Glomerular visceral epithelial cell (primary cell): ENCODE data around the gene AOAH.

Experiments
- DNase-seq: peaks from one replicate; pipeline ENCODE4 v3.0.0-alpha.2; 2016; ENCODE audit errors: extremely low spot score

The AOAH gene

DNA sequence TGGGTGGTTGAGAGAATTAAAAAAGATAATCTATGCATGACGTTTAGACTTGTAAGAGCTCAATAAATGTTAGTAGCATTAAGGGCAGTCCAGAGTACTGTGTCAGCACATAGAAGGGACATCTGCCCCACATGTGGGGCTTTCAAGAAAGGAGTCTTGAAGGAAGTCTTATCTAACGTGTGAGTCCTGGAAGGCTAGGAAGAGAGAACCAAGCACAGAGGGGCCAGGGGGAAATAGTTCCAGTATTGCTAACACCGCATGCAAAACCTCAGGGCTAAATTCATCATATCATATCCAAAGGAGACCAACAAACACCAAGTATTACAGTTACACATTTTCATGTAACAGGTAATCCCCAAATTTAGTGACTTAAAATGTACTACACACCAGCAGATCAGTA, 122.7 kb downstream of the AOAH start:
- peak; percentile 14 for DNase-seq

DNA sequence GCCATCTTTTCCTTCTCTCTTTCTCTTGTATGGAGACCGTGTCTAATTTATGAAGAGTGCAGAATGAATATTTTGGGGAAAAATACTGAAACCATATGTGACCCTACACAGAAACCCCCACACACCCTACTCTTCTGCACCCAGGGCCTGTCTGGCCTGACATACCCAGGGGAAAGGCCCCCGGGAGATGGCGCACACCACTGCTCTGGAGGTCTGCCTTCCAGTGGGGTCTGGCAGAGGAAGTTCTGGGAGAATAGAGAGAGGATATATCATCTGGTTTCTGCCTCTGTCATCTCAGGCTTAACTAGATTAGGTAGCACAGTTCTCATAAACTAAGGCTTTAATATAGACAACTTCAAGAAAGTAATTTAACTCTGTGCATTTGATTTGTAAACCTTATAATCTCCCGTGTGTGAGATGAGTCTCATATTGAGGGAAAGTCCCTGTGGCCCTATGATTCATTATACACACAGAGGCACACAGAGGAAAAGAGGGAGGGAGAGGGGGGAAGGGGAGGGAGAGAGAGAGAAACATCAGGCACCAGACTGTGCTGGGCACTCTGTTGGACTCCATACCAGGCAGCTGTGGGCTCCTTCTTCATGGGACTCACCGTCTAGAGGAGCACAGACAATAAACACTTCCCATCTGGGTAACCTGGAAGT, 123.3 kb downstream of the AOAH start:
- DNase-seq, result peak; percentile 74

DNA sequence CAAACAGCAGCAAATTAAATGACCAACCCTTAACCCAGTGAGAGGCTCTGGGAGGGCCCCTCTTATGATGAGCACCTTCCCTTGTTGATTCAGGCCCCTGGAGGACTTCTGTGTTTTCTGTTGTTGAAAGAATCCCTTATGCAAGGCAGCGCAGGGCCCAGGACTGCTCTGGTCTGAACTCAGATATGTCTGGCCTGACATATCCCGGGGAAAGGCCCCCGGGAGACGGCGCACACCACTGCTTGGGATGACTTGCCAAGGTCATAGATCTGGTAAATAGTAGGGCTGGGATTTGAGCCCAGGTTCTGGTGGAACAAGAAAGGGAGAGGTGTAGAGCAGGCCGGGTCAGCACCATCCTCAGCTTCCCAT, 124.0 kb downstream of the AOAH start:
- no peak for DNase-seq

DNA sequence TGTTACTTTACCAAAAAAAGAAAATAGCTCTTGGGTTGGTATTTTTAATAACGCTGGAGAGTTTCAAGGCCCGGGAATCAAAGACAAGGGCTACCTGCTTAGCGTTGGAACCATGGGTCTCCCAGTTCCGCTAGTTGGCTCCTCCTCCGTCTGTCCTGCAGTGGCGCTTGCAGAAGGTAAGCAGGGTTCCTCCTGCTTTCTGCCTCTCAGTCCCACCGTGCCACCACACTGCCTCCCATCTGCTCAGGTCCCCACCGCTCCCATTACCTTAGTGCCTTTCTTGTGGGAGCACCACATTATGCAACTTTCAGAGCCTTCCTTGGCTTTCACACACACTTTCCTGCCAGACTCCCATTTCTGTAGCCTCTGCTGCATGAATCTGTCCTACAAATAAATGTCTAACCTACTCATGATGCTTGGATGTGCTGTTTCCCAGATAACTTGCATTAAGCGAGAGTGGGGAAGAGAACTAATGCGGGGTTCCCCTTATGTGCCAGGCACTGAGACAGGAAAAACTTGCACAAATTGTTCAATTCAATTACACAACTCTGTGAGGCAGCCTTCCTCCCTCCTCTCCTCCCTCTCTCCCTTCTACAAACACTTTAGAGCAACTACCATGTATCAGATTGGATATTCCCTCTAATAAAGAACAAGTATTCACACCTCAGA, 124.5 kb downstream of the AOAH start:
- DNase-seq, result no peak

DNA sequence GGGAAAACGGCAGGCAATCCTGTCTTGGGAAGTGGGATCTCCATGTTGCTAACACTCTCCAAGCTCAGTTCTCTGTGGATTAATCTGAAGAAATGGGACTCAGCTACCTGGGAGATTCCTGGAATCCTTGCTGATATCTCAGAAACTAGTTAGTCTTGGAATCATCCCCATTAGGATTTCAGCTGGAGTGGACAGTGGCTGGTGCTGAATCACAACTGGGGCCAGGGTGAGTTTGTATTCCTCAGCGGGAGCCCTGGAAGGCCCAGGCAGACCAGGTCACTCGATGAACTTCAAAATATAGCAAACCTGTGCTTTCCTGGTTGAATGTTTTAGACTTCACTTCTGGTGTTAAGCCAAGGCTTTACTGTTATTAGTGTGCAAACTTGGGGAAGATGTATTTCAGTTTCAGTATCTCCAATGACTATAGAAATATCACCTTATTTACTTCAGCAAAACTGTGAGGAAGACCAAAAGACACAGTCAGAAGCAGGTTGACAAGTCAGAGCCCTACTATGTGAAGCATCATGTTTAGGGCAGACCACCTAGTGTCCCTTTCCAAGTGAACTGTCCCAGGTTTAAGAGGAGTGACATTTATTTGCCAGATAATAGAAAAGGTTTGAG, 126.1 kb downstream of the AOAH start:
- DNase-seq, result no peak

DNA sequence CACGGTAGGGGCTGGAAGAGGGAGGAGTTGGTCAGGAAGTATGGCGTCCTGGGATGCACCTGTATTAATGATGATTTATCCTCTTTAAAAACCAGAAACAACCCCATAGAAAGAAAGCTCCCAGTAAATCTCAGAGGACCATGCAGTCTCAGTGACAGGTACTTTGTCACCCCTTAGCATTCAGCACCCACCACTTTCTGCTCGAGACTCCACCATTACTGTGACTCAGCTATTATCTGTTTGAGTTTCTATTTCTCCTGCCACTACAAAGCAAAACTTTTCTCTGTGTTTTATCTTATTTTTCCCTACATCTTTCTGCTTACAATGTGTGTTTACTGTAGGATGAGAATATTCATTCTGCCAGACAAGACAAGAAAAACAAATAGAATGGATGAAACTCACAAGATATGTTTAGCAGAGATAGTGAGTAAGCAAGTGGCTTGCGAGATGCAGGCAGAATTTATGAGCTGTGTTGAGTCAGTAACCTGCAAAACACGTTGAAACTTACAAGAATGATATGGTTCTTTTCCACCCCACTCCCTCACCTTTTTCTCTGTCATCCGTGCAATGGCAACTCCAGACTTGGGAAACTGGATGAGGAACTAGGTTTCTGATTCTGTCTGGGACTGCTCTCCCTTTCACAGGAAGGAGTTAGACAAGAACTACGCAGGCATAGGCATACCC, 127.1 kb downstream of the AOAH start:
- DNase-seq, result no peak

DNA sequence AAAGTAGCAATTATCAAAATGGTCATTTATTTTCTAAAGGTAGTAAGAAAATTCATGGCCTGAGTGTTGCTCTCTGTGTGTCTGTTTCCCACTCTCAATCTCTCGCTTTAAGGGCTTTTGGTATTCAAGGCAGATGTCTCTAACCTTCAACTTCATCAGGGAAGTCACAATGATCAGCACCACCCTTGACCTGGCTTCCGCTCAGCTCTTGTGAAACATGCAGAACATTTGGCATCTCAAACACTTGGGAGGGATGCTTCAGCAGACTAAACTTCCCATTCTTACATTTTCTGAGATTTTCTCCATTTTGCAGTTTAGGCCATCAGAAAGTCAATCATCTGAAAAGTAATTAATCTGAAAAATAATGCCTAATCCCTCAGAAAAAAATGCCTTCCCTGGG, 129.8 kb downstream of the AOAH start:
- DNase-seq, result no peak

DNA sequence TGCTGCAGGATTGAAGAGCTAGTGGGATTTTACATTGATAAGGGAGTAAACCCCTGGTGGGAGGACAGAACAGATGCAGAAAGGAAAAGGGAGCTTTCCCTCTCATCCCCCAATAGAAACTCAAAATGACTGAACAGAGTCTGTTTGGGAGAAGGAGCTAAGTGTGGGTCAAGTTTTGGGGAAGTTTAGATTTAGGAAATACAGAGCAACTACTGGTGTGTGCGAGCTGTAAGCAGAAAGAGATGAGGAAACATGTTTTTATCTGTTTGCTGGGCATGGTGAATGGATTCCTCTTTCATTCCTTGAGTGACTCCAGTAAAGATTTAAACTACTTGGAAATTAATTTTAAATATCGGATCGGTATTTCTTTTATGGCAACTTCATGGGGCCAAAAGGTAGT, 132.7 kb downstream of the AOAH start:
- no peak for DNase-seq

DNA sequence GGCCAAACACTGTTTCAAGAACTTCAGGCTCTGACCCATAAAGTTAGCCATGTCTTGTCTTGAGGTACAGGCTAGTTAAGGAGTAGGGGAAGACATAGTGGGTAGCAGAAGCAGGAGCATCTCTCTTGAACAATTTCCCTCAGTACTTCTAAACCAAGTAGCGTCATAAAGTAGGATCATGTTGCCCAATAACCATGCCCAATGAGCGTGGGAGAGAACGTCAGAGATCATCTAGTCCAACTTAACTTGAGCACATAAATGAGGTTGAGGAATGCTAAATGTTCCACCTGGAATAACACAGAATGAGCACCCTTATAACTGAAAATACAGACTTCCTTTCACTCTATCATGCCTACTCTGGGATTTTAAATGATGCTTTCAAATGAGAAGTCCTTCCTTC, 134.9 kb downstream of the AOAH start:
- no peak for DNase-seq

DNA sequence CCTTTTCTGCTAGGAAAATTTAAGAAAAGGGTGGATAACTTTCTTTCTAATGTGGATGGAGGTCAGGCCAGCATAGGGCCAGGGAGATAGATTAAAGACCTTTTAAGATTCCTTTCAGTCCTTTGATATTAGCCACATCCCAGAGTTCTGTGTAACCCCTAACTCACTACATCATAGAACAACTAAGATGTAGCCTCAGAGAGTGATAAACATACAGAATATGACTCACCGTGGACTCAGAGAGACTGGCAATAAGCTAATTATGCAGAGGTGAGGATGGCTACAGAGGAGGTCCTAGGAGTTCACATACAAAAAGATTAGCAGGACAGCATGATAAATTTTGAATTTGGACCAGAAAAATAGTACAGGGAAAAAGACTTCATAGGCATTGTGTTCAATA, 141.0 kb downstream of the AOAH start:
- no peak for DNase-seq

DNA sequence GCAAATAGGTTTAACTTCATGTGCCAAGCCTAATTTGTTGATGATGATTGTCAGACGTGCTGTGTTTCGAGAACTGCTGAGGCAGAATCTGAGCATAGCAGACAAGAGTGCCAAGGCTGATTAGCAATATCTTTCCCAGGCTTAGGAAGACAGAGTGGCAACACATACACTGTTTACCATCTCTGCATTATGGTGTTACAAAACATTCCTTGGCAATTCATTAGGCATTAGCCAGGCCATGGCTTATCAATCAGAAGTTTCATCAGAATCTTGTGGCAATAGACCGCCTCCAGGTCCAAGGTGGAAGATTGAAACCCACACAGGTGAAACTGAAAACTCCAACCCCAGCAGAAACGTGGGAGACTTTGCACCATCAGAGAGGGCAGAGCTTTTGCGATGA, 148.5 kb downstream of the AOAH start:
- no peak for DNase-seq

DNA sequence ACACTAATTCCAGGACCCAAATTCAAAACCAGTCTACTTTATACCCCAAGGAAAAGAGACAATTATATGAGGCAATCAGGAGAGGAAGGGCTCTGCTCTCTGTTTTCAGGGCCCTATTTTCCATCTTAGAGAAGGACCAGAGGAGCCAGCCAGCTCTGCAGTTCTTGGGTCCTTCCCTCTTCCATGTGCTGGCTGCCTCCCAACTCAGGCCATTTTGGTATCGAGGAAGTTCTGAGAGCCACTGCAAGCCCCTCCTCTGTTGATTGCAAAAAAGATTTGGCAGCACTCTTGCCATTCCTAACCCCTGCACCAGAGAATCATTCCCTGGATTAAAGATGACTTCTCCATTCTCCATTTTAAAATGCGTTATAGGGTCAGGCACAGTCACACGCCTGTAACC, 151.2 kb downstream of the AOAH start:
- no peak for DNase-seq

DNA sequence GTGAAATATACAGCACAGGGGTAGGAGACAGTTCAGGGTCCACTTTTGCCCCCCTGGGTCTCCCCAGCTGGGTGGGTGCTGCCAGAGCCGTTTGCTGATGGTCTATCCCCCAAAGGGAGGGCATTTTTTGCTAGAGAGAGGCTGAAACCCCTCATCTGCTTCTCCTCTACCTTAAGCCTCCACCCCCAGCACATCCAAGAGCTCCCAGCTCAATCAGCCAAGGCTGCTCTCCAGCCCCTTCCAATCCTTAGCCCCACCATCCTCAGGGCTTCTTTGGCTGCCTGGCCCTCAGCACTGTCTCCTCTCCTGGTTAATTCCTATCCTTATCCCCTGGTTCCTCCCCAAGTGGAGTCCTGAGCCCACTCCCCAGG, 153.1 kb downstream of the AOAH start:
- no peak for DNase-seq

DNA sequence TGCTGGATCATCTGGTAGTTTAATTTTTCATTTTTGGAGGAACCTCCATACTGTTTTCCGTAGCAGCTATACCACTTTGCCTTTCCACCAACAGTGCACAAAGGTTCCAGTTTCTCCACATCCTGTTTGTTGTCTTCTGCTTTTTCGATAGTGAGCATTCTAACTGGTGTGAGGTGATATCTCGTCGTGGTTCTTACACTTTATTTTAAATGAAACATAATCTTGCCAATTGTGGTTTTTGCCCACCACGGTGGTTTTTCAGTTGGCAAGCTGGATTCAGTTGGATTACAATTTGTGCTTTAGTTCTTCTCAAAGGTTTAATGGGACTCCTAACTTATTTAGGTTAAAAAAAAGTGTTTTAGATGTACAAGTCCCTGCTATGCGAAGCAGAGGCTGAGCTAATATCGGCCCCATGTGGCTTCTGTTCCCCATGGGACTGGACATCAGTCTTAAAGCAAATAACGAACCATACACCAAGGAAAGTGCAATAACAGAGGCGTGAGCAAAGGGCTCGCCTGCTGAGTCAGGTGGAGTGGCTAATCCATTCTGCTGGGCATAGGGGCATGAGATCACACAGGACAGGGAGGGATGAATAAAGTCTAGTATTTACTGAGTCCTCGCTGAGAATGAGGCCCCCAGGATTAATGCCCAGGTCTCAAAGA, 153.6 kb downstream of the AOAH start:
- DNase-seq, result no peak

DNA sequence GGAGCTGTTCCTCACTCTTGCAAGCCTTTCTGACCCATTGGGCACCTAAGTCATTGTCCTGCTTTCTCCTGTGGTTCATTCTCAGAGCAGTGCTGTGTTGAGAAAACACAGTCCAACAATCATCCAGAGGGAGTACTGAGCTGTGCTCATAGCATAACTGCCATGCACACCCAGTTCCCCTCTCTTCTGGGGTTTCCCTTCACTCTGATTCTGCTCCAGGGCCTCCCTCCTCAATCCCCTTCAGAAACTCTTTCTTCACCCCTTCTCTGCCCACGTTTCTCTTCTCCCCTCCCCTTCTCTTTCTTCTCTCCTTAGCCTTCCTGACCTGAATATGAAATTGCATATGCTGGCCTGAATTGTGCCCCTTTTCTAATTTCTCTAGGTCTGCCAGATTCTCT, 155.8 kb downstream of the AOAH start:
- no peak for DNase-seq

DNA sequence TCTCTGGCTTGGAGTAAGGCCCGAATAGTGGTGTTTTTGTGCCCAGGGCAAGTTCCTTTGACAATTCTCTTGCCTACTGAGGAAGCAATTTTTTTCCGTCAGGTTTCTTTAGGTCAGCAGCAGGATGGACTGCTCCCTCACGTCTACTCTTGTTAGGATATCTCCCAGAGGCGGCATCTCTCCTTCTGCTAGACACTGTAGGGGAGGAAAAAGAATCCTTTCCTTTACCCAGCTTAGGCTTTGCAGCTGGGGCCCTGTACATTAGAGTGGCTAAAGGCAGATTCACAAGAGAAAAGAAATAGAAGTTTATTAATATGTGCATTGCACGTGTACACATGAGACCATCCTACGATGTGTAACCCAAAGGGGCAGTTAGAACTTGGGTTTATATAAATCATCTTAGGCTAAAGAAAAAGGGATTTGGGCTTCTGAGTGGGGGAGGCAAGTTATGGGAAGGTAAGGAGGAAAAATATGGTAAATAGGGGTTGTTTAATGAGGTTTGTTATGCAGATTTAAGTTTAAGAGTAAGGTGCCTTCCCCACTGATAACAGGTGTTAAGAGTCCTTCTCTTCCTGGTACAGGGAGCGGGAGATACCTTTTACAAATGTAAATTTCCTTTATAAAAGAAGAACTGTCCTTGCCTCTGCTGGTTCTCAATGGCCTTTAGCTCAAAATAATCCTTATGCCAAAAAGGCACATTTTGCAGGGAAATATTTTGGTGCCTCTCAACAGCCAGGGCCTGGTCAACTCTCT, 156.4 kb downstream of the AOAH start:
- no peak for DNase-seq

DNA sequence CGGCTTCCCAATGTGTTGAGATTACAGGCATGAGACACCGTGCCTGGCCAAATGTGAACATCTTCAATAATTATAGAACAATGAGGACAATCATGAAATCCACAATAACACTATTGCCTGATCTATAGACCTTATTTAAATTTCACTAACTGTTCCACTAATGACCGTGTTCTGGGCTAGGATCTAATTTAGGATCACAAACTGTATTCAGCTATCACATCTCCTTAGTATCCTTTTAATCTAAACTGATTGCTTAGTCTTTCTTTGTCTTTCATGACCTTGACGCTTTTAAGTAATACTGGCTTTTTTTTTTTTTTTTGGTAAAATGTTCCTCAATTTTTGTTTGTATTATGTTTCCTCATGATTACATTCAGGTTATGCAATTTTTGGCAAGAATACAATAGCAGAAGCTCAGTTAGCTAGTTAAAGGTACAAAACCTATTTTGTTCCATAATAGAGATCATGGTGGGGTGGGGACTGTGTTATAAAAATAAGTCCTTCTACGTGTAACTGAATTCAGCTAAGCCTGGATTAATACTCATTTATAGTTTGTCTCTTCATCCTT, 158.4 kb downstream of the AOAH start:
- DNase-seq, result no peak

DNA sequence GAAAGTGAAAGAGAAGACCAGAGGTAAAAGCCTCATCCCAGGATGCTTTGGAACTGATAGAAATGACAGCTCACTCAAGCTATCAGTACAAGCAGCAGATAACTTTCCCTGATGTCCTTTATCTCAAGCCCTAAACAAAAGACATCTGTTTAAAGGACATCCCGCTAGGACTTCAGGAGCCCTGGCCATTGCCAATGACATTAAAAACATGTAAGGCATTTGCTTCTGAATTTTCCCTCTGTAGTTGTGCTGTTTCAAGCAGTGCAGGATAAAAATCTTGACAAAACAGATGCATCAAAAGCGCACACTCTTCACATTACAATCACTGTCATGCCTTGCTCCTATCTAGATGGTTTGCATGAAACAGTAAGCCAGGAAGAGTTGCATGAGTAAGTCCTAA, 159.8 kb downstream of the AOAH start:
- DNase-seq, result no peak

DNA sequence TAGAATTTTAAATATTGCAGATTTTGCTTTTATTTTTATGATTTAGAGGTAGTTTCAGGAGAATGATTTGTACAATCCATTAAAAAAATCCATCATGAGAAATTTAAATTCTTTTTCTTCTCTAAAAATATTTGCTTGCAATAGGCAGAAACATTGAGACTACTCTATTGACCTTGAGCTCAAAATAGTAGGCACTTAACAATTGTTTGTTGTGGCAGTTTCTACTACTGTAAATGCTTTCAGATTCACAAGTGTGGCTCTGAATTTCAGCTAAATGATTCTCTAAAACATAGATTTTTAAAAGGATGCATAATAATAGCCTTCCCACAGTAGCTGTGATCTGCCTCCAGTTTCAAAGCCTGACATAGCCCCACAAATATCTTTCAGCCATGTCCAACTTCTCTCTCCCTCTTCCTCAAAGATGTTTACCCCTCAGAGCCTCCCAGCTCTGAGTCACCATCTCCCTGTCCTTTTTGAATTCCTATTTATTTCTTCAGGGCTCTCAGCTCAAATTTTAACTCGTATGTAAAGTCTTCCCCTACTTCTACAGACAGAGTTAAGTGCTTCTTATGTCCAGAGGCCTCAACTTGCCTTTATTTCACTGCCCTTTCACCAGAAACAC, 160.5 kb downstream of the AOAH start:
- no peak for DNase-seq

DNA sequence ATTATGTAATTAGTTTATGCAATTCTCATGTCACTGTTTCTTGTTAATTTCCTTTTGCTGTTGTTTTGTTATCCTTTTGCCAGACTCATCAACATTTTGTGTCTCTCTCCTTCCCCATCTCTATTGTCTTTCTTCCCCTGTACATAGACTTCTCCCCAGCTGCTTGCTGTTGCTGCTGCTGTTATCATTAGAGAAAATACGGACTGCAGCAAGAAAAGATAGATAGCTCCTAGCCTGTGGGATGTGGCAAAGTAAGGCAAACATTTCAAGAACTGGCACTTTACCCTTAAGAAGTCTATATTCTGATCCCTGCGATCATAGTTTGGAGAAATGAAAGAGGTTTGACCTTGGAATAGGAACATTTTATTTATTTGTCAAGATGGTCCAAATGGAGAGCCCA, 162.2 kb downstream of the AOAH start:
- DNase-seq, result no peak

DNA sequence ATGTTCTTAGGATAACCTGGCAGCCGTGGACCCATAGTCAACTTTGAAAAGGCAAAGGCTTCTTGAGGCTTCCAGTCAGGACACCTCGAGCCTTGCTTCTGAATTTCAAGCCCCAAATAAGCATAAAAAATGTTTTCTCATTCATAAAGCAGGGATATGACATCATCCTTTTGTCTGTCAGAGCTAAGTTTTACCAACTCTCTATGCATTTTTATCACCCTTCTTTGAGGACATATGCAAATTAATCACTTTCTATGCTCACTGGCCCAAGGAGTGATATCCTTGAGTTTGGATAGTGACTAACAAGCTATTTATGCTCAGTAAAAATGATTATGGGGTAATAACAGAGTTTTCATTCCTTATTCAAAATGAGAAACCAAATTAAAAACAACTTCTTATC, 175.3 kb downstream of the AOAH start:
- no peak for DNase-seq
